ENCODE results near the gene UMODL1. TPM values are rescaled to one million over a fixed set of nuclear protein-coding genes. Genes with fewer than 3 reads are reported as not detected.

Gene UMODL1
- total RNA-seq, 1 donor from 2014 or later = not detected

GRCh38 chr21:42189860-42190485 is 118.9 kb downstream of the UMODL1 start:
- DNase-seq (ENCODE audit: low spot score in 2 of 2, unreplicated experiment in 2 of 2) = no peak
- Mint-ChIP-seq H3K27ac (no peak overlapping the region), H3K9me3 (peaks cover 15% of the 10 kb centered on the region), H3K4me3 (no peak overlapping the region), H3K36me3 (no peaks in the 10 kb centered on the region), H3K4me1 (peaks cover 25% of the 10 kb centered on the region), H3K27me3 (ENCODE audit: low read depth) (peaks cover 8% of the 10 kb centered on the region)
- TF ChIP-seq CTCF (IDR thresholded peaks at IDR 0.05; ENCODE audit: unreplicated experiment) = no peak

GRCh38 chr21:42190486-42190863 is 119.4 kb downstream of the UMODL1 start:
- Mint-ChIP-seq H3K36me3 (no peaks in the 10 kb centered on the region), H3K27ac (no peak overlapping the region), H3K27me3 (ENCODE audit: low read depth) (peaks cover 10% of the 10 kb centered on the region), H3K4me3 (no peak overlapping the region), H3K9me3 (peaks cover 14% of the 10 kb centered on the region), H3K4me1 (peaks cover 25% of the 10 kb centered on the region)
- TF ChIP-seq CTCF (IDR thresholded peaks at IDR 0.05; ENCODE audit: unreplicated experiment) = no peak
- no peak for DNase-seq (ENCODE audit: low spot score in 2 of 2, unreplicated experiment in 2 of 2)

- Mint-ChIP-seq H3K27ac (no peak overlapping the region), H3K36me3 (no peaks in the 10 kb centered on the region), H3K9me3 (peaks cover 11% of the 10 kb centered on the region), H3K4me1 (peaks cover 25% of the 10 kb centered on the region), H3K27me3 (ENCODE audit: low read depth) (peaks cover 11% of the 10 kb centered on the region), H3K4me3 (no peak overlapping the region)
- no peak for DNase-seq (ENCODE audit: low spot score in 2 of 2, unreplicated experiment in 2 of 2)
- TF ChIP-seq CTCF (IDR thresholded peaks at IDR 0.05; ENCODE audit: unreplicated experiment) = no peak
Measured at GRCh38 chr21:42191064-42191463, 119.9 kb downstream of the UMODL1 start.

- H3K4me1 Mint-ChIP-seq = peaks cover 25% of the 10 kb centered on the region
- no peak overlapping the region for H3K4me3 Mint-ChIP-seq
- H3K27me3 Mint-ChIP-seq (ENCODE audit: low read depth) = peaks cover 11% of the 10 kb centered on the region
- no peaks in the 10 kb centered on the region for H3K36me3 Mint-ChIP-seq
- DNase-seq (ENCODE audit: low spot score in 2 of 2, unreplicated experiment in 2 of 2) = no peak
- peak overlapping the region; percentile 49 for H3K27ac Mint-ChIP-seq
- TF ChIP-seq CTCF (IDR thresholded peaks at IDR 0.05; ENCODE audit: unreplicated experiment) = no peak
- peaks cover 3% of the 10 kb centered on the region for H3K9me3 Mint-ChIP-seq
Measured at GRCh38 chr21:42191696-42192595, 120.8 kb downstream of the UMODL1 start.

Other genes with a start within 250 kb of the UMODL1 start
- gene PRDM15, start 192.0 kb upstream of the UMODL1 start, total RNA-seq = 9.7 to 12.0 TPM (median 10.9 TPM) in 3 replicates
- 29.7 to 31.6 TPM (median 31.1 TPM) in 3 replicates for gene C2CD2, start 117.3 kb upstream of the UMODL1 start, total RNA-seq
- gene ZBTB21, start 61.0 kb upstream of the UMODL1 start, total RNA-seq = 15.5 to 17.7 TPM (median 17.4 TPM) in 3 replicates
- gene ABCG1, start 147.8 kb downstream of the UMODL1 start, total RNA-seq = 4.2 to 4.4 TPM (median 4.3 TPM) in 3 replicates
- gene TFF3, start 244.1 kb downstream of the UMODL1 start, total RNA-seq = 1.5 TPM in 1 of 3 replicates, not detected in the others